Lung (tissue), 12 donors: ENCODE results near the gene TMEM270. TPM values are rescaled to one million over a fixed set of nuclear protein-coding genes. Genes with fewer than 3 reads are reported as not detected.
"Not testable (repeated sequence)": the region's sequence is repeated elsewhere in the genome, so short reads cannot be mapped to it uniquely, and the experiment has no call there.

Experiments used
- ATAC-seq: fragments of 200-7000 bp; cut with Tn5 transposase; one replicate; pipeline ENCODE4 v1.9.1; 2020; ENCODE audit warnings: moderate number of reproducible peaks; ENCODE audit not compliant: insufficient read depth, low FRiP score
- DNase-seq, 3 donors: peaks; one replicate each; pipeline ENCODE4 v3.0.0-alpha.2; 2013 to 2017
- H3K27ac ChIP-seq, 2 donors: one replicate each; pipeline ENCODE4 v1.5.1; 2013; ENCODE audit warnings: mild to moderate bottlenecking in 2 of 2, moderate library complexity in 2 of 2, control low read depth in 1 of 2, inconsistent platforms in 1 of 2, low read depth in 1 of 2, low read length in 1 of 2
- H3K27me3 ChIP-seq, 3 donors: one replicate each; pipeline ENCODE4 v1.5.1; 2013; ENCODE audit warnings: low read length in 2 of 3; ENCODE audit not compliant: control insufficient read depth in 3 of 3, insufficient read depth in 3 of 3
- H3K36me3 ChIP-seq, 4 donors: one replicate each; pipeline ENCODE4 v1.5.1; 2013; ENCODE audit warnings: low read length in 4 of 4, mild to moderate bottlenecking in 1 of 4, moderate library complexity in 1 of 4; ENCODE audit not compliant: control insufficient read depth in 4 of 4, insufficient read depth in 4 of 4
- H3K4me1 ChIP-seq, 5 donors: one replicate each; pipeline ENCODE4 v1.5.1; 2013; ENCODE audit warnings: low read length in 5 of 5, mild to moderate bottlenecking in 2 of 5, moderate library complexity in 1 of 5; ENCODE audit not compliant: control insufficient read depth in 5 of 5, insufficient read depth in 5 of 5
- H3K4me3 ChIP-seq: one replicate; pipeline ENCODE4 v1.5.1; 2013; ENCODE audit warnings: mild to moderate bottlenecking, control low read depth, moderate library complexity
- H3K9ac ChIP-seq, 2 donors: one replicate each; pipeline ENCODE4 v1.5.1; 2013; ENCODE audit warnings: low read length in 2 of 2, control low read depth in 1 of 2; ENCODE audit not compliant: insufficient read depth in 1 of 2
- H3K9me3 ChIP-seq, 4 donors: one replicate each; pipeline ENCODE4 v1.5.1; 2013; ENCODE audit warnings: low read length in 3 of 4, mild to moderate bottlenecking in 1 of 4, moderate library complexity in 1 of 4; ENCODE audit not compliant: control insufficient read depth in 4 of 4, insufficient read depth in 3 of 4
- CTCF ChIP-seq: IDR thresholded peaks from 2 replicates; pipeline ENCODE4 v1.5.1; 2012; ENCODE audit warnings: mild to moderate bottlenecking; ENCODE audit errors: control extremely low read depth, extremely low read depth
- WGBS, 2 donors: extraction: QIAGEN DNeasy Blood & Tissue Kit; methylation state at CpG; one replicate each; pipeline ENCODE4 v1.1.7; 2013; 5-methylcytosine and 5-hydroxymethylcytosine counted together
- polyA plus RNA-seq, 2 donors: library from polyadenylated mRNA; stranded (reverse); fragments of 200-250 nt; gene quantifications; one replicate each; pipeline ENCODE4 v1.2.1, GENCODE V29; 2013
- total RNA-seq, 2 donors: library from RNA; depleted of rRNA in 1 of 2; stranded (reverse); fragments of >200 nt in 1 of 2; gene quantifications; one replicate each; pipeline ENCODE4 v1.2.1, GENCODE V29; 2014 to 2021
- donor health status: control.
- donor health status: control.
- donor health status: Bipolar disorder and iron deficiency.
- donor health status: healthy.
- donor health status: DM: yes; HTN: yes; CAD: no.

The TMEM270 gene
- total and polyA plus RNA-seq, 4 donors: 0.19 to 1.1 (median 0.20) TPM; not detected in 1

- no peak overlapping the region for H3K4me3 ChIP-seq
These were observed 21.1 kb downstream of the TMEM270 start for GRCh38 chr7:73882047-73882402.

GRCh38 chr7:73884867-73885422, 24.0 kb downstream of the TMEM270 start:
- H3K27ac ChIP-seq, DNase-seq, H3K9ac ChIP-seq, H3K4me3 ChIP-seq, H3K36me3 ChIP-seq, H3K27me3 ChIP-seq, ATAC-seq, H3K9me3 ChIP-seq: not testable (repeated sequence)
- 89 to 94% methylated on average over 3 of the region's 3 CpGs for WGBS, 2 donors
- H3K4me1 ChIP-seq: peaks cover 0 to 35% (median 29%) of the 10 kb centered on the region in 5 donors

More at GRCh38 chr7:73882047-73882402, 21.1 kb downstream of the TMEM270 start:
- Histone ChIP-seq H3K36me3 (no peaks in the 10 kb centered on the region), H3K4me1 (peaks cover 0 to 42% (median 35%) of the 10 kb centered on the region in 5 donors), H3K9ac (no peak overlapping the region), H3K27ac (no peak overlapping the region), H3K9me3 (no peaks in the 10 kb centered on the region), H3K27me3 (no peaks in the 10 kb centered on the region)
- ATAC-seq (no peak), DNase-seq (no peak)
- TF ChIP-seq CTCF: no peak
- 74 to 90% methylated on average over 3 of the region's 3 CpGs for WGBS, 2 donors

DNA sequence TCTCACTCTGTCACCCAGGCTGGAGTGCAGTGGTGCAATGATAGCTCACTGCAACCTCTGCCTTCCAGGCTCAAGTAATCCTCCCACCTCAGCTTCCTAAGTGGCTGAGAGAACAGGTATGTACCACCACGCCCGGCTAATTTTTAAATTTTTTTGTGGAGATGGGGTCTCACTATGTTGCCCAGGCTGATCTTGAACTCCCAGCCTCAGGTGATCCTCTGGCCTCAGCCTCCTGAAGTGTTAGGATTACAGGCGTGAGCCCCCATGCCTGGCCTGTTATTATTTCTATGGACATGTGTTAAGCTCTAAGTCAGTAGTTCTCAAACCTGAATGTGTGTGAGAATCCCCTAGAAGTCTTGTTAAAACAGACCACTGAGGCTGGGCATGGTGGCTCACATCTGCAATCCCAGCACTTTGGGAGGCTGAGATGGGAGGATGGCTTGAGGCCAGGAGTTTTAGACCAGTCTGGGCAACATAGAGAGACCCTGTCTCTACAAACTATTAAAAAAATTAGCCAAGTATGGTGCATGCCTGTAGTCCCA, 24.5 kb downstream of the TMEM270 start:
- WGBS, 2 donors: 92 to 94% methylated on average over 3 of the region's 3 CpGs
- Histone ChIP-seq H3K27me3 (no peaks in the 10 kb centered on the region), H3K27ac (peak overlapping the region in 1 of 2 donors; percentile 27), H3K9me3 (no peaks in the 10 kb centered on the region), H3K9ac (no peak overlapping the region), H3K4me1 (peaks cover 0 to 36% (median 27%) of the 10 kb centered on the region in 5 donors), H3K4me3 (no peak overlapping the region), H3K36me3 (no peaks in the 10 kb centered on the region)
- ATAC-seq: no peak
- no peak for DNase-seq
- no peak for TF ChIP-seq CTCF

DNA sequence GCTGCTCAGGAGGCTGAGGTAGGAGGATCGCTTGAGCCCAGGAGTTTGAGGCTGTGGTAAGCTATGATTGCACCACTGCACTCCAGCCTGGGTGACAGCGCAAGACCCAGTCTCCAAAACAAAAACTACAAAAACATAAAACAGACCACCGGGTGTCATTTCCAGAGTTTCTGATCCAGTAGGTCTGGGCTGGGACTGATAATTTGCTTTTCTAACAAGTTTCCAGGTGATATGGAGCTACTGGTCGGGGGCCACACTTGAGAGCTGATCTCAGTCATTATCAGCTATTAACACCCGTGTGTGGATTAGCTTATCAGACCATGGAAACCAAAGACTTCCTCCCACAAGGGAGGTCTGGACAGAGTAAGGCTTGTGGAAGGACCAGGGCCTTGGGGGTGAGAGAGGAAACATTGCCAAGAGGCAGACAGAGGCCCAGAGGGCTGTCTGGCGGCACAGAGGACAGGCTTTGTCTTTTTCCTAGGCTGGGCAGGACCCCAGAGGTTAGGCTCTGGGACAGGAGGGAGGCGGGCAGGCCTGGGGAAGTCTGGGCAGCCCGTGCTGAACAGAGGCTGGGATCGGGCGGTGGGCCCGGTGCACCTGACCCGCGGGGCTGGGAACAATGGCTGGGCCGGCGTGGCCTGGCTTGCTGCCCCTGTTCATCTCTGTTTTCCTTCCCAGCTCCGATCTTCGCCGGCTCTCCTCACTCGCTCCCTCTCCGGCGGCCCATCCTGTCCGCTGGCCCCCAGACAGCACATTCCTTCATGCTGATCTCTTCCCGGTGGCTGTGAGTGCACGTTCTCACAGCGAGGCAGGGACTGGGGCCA, 25.2 kb downstream of the TMEM270 start:
- peak overlapping the region in 1 of 2 donors; percentile 85 for H3K27ac ChIP-seq
- H3K9ac ChIP-seq: no peak overlapping the region
- no peak overlapping the region for H3K4me3 ChIP-seq
- peak; percentile 63 to 79 (median 70) for DNase-seq
- peak; percentile 30 for ATAC-seq
- H3K9me3 ChIP-seq: no peaks in the 10 kb centered on the region
- WGBS, 2 donors: 11 to 22% methylated on average over 21 to 25 of the region's 25 CpGs
- no peak for TF ChIP-seq CTCF
- peaks cover 0 to 30% (median 21%) of the 10 kb centered on the region in 5 donors for H3K4me1 ChIP-seq
- no peaks in the 10 kb centered on the region for H3K27me3 ChIP-seq
- no peaks in the 10 kb centered on the region for H3K36me3 ChIP-seq
